Gastroesophageal sphincter (tissue), 3 donors: ENCODE measurements around the gene GGT1.

Experiments used
- CTCF ChIP-seq, 4 experiments: fragments of 200-600 bp in 2 of 4; fragments of 450-650 bp in 2 of 4; sonication (generic) in 1 of 4; IDR thresholded peaks; one replicate each; pipeline ENCODE4 v1.5.1; 2017 to 2019; ENCODE audit warnings: antibody characterized with exemption in 4 of 4, mild to moderate bottlenecking in 2 of 4, moderate library complexity in 2 of 4
- EP300 ChIP-seq: sonication (generic); formaldehyde crosslinking; IDR thresholded peaks from one replicate; pipeline ENCODE4 v1.6.1; 2017; ENCODE audit warnings: antibody characterized with exemption, mild to moderate bottlenecking

- TF ChIP-seq CTCF (IDR thresholded peaks at IDR 0.05) = no peak
- no peak for TF ChIP-seq EP300
Observed at GRCh38 chr22:24593836-24594568, 9.0 kb upstream of the GGT1 start.
